Right atrium auricular region (tissue), 2 donors: ENCODE results near the gene EPS8. TPM values are rescaled to one million over a fixed set of nuclear protein-coding genes. Genes with fewer than 3 reads are reported as not detected.

Experiments used
- DNase-seq: peaks from one replicate; pipeline ENCODE4 v3.0.0-alpha.2; 2019; ENCODE audit warnings: low spot score
- H3K27ac ChIP-seq, 2 donors: fragments of 200-600 bp; sonication (generic); 1 replicate in 1 of 2; 2 replicates in 1 of 2; pipeline ENCODE4 v1.5.1; 2016 to 2019
- H3K27me3 ChIP-seq, 2 donors: fragments of 200-600 bp; sonication (generic); one replicate each; pipeline versions ENCODE4 v1.5.1 to v1.6.0; 2017 to 2019
- H3K36me3 ChIP-seq: fragments of 200-600 bp; sonication (generic); one replicate; pipeline ENCODE4 v1.5.1; 2016
- H3K4me1 ChIP-seq, 2 donors: fragments of 200-600 bp; sonication (generic); one replicate each; pipeline versions ENCODE4 v1.5.1 to v1.6.0; 2017 to 2019
- H3K4me3 ChIP-seq, 2 donors: fragments of 200-600 bp; sonication (generic); 1 replicate in 1 of 2; 2 replicates in 1 of 2; pipeline ENCODE4 v1.5.1; 2017 to 2019; ENCODE audit warnings: mild to moderate bottlenecking in 1 of 2, moderate library complexity in 1 of 2
- H3K9me3 ChIP-seq, 2 donors: fragments of 200-600 bp; sonication (generic); one replicate each; pipeline ENCODE4 v1.5.1; 2019
- total RNA-seq, 2 donors: library from RNA; depleted of rRNA; stranded (reverse); fragments of >200 nt; gene quantifications; one replicate each; pipeline ENCODE4 v1.1.0, GENCODE V29; 2016
- TF ChIP-seq, protein P1 (sequence below), 2 donors: fragments of 200-600 bp; sonication (generic); IDR thresholded peaks; one replicate each; pipeline ENCODE4 v1.5.1; 2019; ENCODE audit warnings: antibody characterized with exemption in 2 of 2

The EPS8 gene
- total RNA-seq, 2 donors from 2014 or later, result 46.9 to 72.3 TPM

DNA sequence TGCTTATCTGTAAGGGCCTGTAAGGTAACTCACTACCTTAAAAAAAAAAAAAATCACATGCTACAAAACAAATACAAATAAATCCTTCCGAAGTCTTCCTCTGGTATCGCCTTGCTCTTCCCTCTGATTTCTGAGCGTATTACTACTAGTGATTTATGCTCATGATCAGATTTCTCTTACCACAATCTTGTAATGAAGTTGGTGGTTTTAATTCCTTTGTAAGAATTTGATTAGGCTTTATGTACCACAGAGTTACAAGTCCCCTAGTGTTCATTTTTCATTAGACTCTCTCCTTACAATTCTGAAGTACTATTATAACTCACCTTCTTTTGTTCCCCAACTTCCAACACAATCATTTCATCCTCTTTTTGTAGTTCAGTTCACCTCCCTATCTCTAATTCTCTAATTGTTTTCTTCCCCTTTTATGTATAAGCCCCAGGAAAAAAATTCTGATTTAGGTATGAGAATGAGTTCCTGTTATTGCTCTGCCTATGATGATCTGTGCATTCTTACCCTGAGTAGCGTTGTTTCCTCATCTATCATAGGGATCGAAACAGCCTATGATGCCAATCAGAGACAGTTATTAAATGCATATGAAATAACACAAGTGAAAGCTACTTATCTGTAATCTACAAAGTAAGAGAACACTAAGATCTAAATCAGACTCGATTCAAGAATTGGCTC, 81.5 kb downstream of the EPS8 start:
- Histone ChIP-seq H3K36me3 (no peaks in the 10 kb centered on the region), H3K4me1 (peaks cover 0 to 8% of the 10 kb centered on the region in 2 donors), H3K4me3 (no peak overlapping the region), H3K27me3 (no peaks in the 10 kb centered on the region), H3K9me3 (no peaks in the 10 kb centered on the region), H3K27ac (no peak overlapping the region)
- TF ChIP-seq, protein P1, sequence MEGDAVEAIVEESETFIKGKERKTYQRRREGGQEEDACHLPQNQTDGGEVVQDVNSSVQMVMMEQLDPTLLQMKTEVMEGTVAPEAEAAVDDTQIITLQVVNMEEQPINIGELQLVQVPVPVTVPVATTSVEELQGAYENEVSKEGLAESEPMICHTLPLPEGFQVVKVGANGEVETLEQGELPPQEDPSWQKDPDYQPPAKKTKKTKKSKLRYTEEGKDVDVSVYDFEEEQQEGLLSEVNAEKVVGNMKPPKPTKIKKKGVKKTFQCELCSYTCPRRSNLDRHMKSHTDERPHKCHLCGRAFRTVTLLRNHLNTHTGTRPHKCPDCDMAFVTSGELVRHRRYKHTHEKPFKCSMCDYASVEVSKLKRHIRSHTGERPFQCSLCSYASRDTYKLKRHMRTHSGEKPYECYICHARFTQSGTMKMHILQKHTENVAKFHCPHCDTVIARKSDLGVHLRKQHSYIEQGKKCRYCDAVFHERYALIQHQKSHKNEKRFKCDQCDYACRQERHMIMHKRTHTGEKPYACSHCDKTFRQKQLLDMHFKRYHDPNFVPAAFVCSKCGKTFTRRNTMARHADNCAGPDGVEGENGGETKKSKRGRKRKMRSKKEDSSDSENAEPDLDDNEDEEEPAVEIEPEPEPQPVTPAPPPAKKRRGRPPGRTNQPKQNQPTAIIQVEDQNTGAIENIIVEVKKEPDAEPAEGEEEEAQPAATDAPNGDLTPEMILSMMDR (IDR thresholded peaks at IDR 0.05), result no peak
- no peak for DNase-seq

DNA sequence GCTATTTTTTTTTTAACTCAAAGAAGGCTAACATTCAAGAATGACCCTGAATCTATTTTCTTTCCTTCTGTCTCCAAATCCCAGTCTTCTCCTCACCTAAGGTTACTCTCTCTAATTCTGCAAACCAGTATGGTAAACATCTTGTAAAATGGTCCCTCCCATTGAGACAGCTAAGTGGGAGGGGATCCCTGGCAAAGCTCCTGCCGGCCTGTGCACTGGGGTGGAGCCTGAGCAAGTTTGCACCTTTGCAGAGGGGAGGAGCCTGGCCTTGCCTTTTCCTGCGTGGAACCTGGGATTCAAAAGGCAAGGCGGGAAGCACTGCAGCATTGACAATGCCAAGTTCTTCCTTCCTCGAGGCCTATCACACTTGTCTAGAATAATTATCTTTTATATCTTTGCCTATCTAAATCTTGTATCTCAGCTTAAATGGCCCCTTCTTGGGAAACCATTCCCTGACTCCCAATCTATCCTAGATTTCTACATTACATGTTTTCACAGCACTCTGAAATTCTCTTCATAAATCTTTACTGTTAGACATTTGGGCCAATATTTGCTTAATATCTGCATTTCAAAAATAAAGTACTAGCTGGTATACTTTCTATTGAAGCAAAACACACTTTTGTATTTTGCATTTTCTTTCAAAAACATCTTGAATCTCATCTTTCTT, 83.0 kb downstream of the EPS8 start:
- H3K27ac ChIP-seq, result no peak overlapping the region
- H3K9me3 ChIP-seq, result no peaks in the 10 kb centered on the region
- no peaks in the 10 kb centered on the region for H3K27me3 ChIP-seq
- H3K4me3 ChIP-seq, result no peak overlapping the region
- no peak for DNase-seq
- H3K36me3 ChIP-seq, result no peaks in the 10 kb centered on the region
- H3K4me1 ChIP-seq, result peaks cover 0 to 14% of the 10 kb centered on the region in 2 donors
- TF ChIP-seq, protein P1 (IDR thresholded peaks at IDR 0.05), result no peak

DNA sequence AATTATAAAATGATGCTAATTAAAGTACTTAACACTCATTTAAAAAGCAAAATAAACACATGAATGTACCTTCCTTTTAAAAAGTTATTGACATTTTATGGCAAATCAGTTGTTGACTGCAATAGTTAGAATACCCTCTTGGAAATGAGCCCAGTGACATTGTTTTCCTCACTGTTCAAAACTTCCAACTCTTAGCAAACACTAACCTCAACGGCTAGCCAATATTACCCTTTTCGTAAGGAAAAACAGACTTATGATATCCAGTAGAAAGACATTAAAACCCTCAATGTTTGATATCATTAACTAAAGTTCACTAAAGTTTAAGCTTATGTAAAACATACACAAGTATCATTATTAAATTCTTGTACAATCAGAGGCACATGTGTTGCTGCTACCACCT, 83.6 kb downstream of the EPS8 start:
- Histone ChIP-seq H3K27me3 (no peaks in the 10 kb centered on the region), H3K4me3 (no peak overlapping the region), H3K9me3 (no peaks in the 10 kb centered on the region), H3K36me3 (no peaks in the 10 kb centered on the region), H3K27ac (no peak overlapping the region), H3K4me1 (peaks cover 0 to 14% of the 10 kb centered on the region in 2 donors)
- TF ChIP-seq, protein P1 (IDR thresholded peaks at IDR 0.05), result no peak
- DNase-seq, result no peak

DNA sequence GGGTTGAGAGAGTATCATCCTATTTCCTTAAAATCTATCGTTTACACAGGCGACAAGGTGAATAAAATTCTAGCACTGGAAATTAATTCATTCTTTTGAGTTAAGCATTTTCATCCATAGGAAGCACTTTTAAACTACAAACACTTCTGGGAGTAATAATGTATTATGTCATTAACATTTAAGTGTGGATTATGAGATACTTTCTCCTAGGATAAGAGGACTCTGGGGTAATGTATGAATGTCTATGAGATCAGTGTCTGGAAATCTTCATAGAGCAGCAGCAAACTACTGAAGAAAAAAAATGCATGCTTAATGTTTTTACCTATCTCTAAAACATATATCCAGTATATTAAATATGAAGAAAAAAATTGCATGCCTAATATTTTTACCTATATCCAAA, 86.9 kb downstream of the EPS8 start:
- H3K4me1 ChIP-seq, result peaks cover 0 to 45% of the 10 kb centered on the region in 2 donors
- no peak overlapping the region for H3K4me3 ChIP-seq
- no peak for DNase-seq
- TF ChIP-seq, protein P1 (IDR thresholded peaks at IDR 0.05), result no peak
- no peaks in the 10 kb centered on the region for H3K27me3 ChIP-seq
- no peaks in the 10 kb centered on the region for H3K36me3 ChIP-seq
- peak overlapping the region; percentile 54 to 80 for H3K27ac ChIP-seq
- H3K9me3 ChIP-seq, result no peaks in the 10 kb centered on the region

DNA sequence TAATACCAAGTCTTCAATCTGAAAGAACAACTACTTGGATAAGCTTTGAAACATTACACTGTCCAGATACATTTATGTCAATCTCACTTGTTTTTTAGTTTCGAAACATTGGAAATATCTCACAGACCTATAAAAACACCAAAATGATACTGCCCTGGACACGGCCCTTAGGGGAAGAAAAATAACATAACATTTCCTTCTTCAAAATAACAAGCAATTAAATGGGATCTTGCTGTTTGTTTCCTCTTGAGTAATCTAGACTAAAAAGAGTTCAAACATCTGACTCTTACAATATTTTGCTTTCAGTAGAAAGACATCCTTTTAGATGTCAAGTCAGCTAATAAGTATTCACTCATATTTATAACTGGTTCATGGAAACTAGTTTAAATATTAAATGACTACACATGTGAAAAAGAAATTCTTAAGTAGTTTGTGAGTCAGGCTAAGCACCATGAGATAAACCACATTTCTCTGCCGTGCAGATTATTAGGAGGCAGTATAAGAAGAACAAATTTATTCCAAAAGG, 87.5 kb downstream of the EPS8 start:
- peak overlapping the region; percentile 54 to 80 for H3K27ac ChIP-seq
- no peaks in the 10 kb centered on the region for H3K27me3 ChIP-seq
- no peak for DNase-seq
- TF ChIP-seq, protein P1 (IDR thresholded peaks at IDR 0.05), result no peak
- H3K4me3 ChIP-seq, result no peak overlapping the region
- peaks cover 0 to 51% of the 10 kb centered on the region in 2 donors for H3K4me1 ChIP-seq
- H3K9me3 ChIP-seq, result no peaks in the 10 kb centered on the region
- no peaks in the 10 kb centered on the region for H3K36me3 ChIP-seq
